ENCODE data around the gene NPAS1. TPM values are rescaled to one million over a fixed set of nuclear protein-coding genes. Genes with fewer than 3 reads are reported as not detected.

Gene NPAS1
- total and polyA plus RNA-seq, 2 of the 8 experiments (the other 6 are each of a cell fraction or from before 2014, with no cell fraction given) = 9.9 to 13.9 TPM

DNA sequence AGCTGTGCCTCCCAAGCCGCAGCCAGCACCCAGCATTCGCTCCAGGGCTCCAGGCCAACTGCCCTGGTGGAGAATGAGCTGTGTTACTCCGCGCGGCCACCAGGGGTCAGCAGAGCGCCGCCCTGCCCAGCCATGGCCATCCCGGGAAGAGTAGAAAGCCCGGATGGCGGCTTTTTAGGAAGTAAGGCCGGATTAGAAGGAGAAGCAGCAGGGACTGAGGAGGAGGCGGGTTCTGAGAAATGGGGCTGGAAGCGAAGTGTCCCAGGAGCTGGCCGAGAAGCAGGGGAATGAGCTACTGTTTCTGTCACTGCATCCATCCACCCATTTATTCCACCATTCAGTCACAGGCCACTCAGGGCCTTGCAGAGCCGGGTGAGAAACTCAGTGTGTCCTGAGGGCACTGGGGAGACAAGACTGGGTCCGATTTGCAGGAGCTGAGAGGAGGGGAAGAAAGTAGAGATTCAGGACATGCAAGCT is 6.6 kb upstream of the NPAS1 start (continued):
- no peak for TF ChIP-seq HDAC2 (IDR thresholded peaks at IDR 0.05; ENCODE audit: borderline replicate concordance in 1 of 2, low read depth in 2 of 2, low read length in 2 of 2)
- TF ChIP-seq SP2 (IDR thresholded peaks at IDR 0.05; ENCODE audit: low read length) = no peak
- no peak for TF ChIP-seq MAFK (IDR thresholded peaks at IDR 0.05; ENCODE audit: low read depth, low read length)
- TF ChIP-seq SP4 (IDR thresholded peaks at IDR 0.05; ENCODE audit: low read length) = no peak
- TF ChIP-seq POLR2AphosphoS5 (IDR thresholded peaks at IDR 0.05; ENCODE audit: low read depth, low read length) = 0 out of 2 replicates have a peak, but pooled peaks have one; percentile 1
- no peak for TF ChIP-seq KDM1A (IDR thresholded peaks at IDR 0.05; ENCODE audit: borderline replicate concordance, low read length)
- no peak for TF ChIP-seq KDM4A (IDR thresholded peaks at IDR 0.05; ENCODE audit: low read depth, low read length, severe bottlenecking)
- TF ChIP-seq JUND (IDR thresholded peaks at IDR 0.05; ENCODE audit: low read length) = peak; percentile 35; the same call in 1 of the 2 replicates
- no peak for TF ChIP-seq CHD7 (IDR thresholded peaks at IDR 0.05; ENCODE audit: insufficient replicate concordance, low read length)
- TF ChIP-seq, protein P1, sequence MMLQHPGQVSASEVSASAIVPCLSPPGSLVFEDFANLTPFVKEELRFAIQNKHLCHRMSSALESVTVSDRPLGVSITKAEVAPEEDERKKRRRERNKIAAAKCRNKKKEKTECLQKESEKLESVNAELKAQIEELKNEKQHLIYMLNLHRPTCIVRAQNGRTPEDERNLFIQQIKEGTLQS (IDR thresholded peaks at IDR 0.05; ENCODE audit: insufficient read depth, low read depth, low read length) = 0 out of 2 replicates have a peak, but pooled peaks have one; percentile 12
- no peak for TF ChIP-seq CHD1 (IDR thresholded peaks at IDR 0.05; ENCODE audit: low read depth, low read length)
